Brain pericyte (primary cell): ENCODE data around the gene ID2.

Experiments
- DNase-seq: peaks from one replicate; pipeline ENCODE4 v3.0.0-alpha.2; 2012; ENCODE audit warnings: low read depth, low spot score

The ID2 gene

GRCh38 chr2:8729939-8730338, 48.1 kb downstream of the ID2 start:
- no peak for DNase-seq

- DNase-seq: no peak
Measured at GRCh38 chr2:8732601-8733000, 50.7 kb downstream of the ID2 start.
